ENCODE data around the gene TNRC18. TPM values are rescaled to one million over a fixed set of nuclear protein-coding genes. Genes with fewer than 3 reads are reported as not detected.

The TNRC18 gene
- total and polyA plus RNA-seq, 2 donors (not counting 1 experiment from before 2014, with no cell fraction given), result 17.8 to 75.0 TPM

DNA sequence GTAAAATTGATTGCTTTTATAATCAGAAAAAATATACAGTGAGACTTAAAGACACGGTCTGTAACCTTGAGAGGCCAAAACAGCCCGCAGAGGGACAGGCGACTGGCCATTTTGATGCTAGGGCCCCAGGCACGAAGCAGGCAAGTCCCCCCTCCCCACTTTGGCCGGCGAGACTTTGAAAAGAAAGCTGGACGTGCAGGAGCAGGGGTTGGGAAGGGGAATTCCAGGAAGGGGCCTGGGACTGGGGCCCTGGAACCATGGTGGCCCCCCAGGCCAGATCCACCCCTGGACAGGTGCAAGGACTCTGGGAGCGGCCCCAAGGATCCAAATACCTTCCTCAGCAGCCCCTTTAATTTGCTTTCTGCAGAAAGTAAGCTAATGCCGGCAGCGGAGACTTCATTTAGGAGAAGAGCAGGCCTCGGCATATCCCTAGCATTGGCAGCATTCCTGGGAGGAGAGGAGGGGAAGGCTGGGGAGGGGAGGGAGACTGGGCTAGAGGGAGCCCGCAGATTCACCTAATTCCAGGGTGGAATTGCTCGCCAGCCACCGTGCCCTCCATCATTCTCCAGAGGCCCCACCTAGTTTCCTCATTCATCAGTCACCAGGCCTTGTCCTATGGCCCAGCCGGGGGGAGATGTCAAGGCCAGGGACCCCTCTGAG lies 24.9 kb upstream of the TNRC18 start:
- TF ChIP-seq EZH2 (IDR thresholded peaks at IDR 0.05; ENCODE audit: borderline replicate concordance, insufficient read depth, low read depth, low read length, poor library complexity, severe bottlenecking), result no peak
- no peak for TF ChIP-seq CTCF (IDR thresholded peaks at IDR 0.05)
- Mint-ChIP-seq H3K4me1 (no peaks in the 10 kb centered on the region), H3K27me3 (no peaks in the 10 kb centered on the region), H3K4me3 (no peak overlapping the region), H3K27ac (no peak overlapping the region), H3K9me3 (ENCODE audit: insufficient read depth) (no peaks in the 10 kb centered on the region)
- CTCF ChIA-PET, result interaction anchor here (1.2 to 4.9 kb wide), 3 partner anchors 30 to 84 kb away, joined by 3 to 54 read pairs (median 42); no protein-coding TSS in a partner anchor
- Histone ChIP-seq H3K27me3 (replicated peaks in 1 of 4; ENCODE audit: control extremely low read depth in 1 of 4, control insufficient read depth in 3 of 4, insufficient read depth in 4 of 4, low read length in 3 of 4) (no peaks in the 10 kb centered on the region), H2AFZ (ENCODE audit: insufficient read depth, low read depth, low read length, poor library complexity, severe bottlenecking) (no peak overlapping the region), H3K36me3 (replicated peaks in 1 of 2; ENCODE audit: control extremely low read depth in 1 of 2, control insufficient read depth in 1 of 2, extremely low read depth in 1 of 2, insufficient read depth in 2 of 2, low read length in 1 of 2) (no peaks in the 10 kb centered on the region), H4K20me1 (ENCODE audit: control insufficient read depth, insufficient read depth, low read length, poor library complexity, severe bottlenecking) (no peaks in the 10 kb centered on the region), H3K79me2 (ENCODE audit: control insufficient read depth, insufficient read depth, low read length) (no peaks in the 10 kb centered on the region), H3K4me3 (ENCODE audit: control extremely low read depth in 1 of 5, extremely low read depth in 1 of 5, insufficient read depth in 1 of 5, low read depth in 2 of 5, low read length in 4 of 5) (no peak overlapping the region), H3K9me3 (ENCODE audit: control extremely low read depth in 1 of 3, control insufficient read depth in 2 of 3, insufficient read depth in 1 of 3, low read length in 2 of 3) (no peaks in the 10 kb centered on the region), H3K4me2 (replicated peaks; ENCODE audit: low read depth, low read length, poor library complexity, severe bottlenecking) (no peak overlapping the region), H3K9ac (ENCODE audit: low read length) (no peak overlapping the region), H3K4me1 (ENCODE audit: control insufficient read depth in 2 of 2, insufficient read depth in 2 of 2, low read length in 2 of 2) (no peaks in the 10 kb centered on the region), H3K27ac (ENCODE audit: low read length in 2 of 2) (no peak overlapping the region)
- POLR2A ChIA-PET, result interaction anchor here (0.5 to 0.6 kb wide), 2 partner anchors 121 to 320 kb away, joined by 3 to 5 read pairs; no protein-coding TSS in a partner anchor
- WGBS (ENCODE audit: insufficient coverage), result 98% methylated on average over 12 of the region's 15 CpGs
- ATAC-seq (ENCODE audit: low read depth), result no peak
- intact Hi-C loops (cut with micrococcal nuclease), result no loop called here
- no peak for DNase-seq

GRCh38 chr7:5445981-5446594 lies 22.5 kb upstream of the TNRC18 start:
- Mint-ChIP-seq H3K27me3 (no peaks in the 10 kb centered on the region), H3K9me3 (ENCODE audit: insufficient read depth) (no peaks in the 10 kb centered on the region), H3K27ac (no peak overlapping the region), H3K4me3 (no peak overlapping the region), H3K4me1 (peaks cover 3% of the 10 kb centered on the region)
- CTCF ChIA-PET, result interaction anchor here (0.5 to 0.8 kb wide), 2 partner anchors 60 to 113 kb away, joined by 3 read pairs; no protein-coding TSS in a partner anchor
- no peak overlapping the region for H3K27ac ChIP-seq (ENCODE audit: low read length in 2 of 2)
- H3K36me3 ChIP-seq (replicated peaks in 1 of 2; ENCODE audit: control extremely low read depth in 1 of 2, control insufficient read depth in 1 of 2, extremely low read depth in 1 of 2, insufficient read depth in 2 of 2, low read length in 1 of 2), result no peaks in the 10 kb centered on the region
- DNase-seq (no peak), ATAC-seq (ENCODE audit: low read depth) (no peak)
- H3K79me2 ChIP-seq (ENCODE audit: control insufficient read depth, insufficient read depth, low read length), result no peaks in the 10 kb centered on the region
- no peaks in the 10 kb centered on the region for H3K27me3 ChIP-seq (replicated peaks in 1 of 4; ENCODE audit: control extremely low read depth in 1 of 4, control insufficient read depth in 3 of 4, insufficient read depth in 4 of 4, low read length in 3 of 4)
- H3K4me3 ChIP-seq (ENCODE audit: control extremely low read depth in 1 of 5, extremely low read depth in 1 of 5, insufficient read depth in 1 of 5, low read depth in 2 of 5, low read length in 4 of 5), result no peak overlapping the region
- TF ChIP-seq CTCF (IDR thresholded peaks at IDR 0.05) (no peak), EZH2 (IDR thresholded peaks at IDR 0.05; ENCODE audit: borderline replicate concordance, insufficient read depth, low read depth, low read length, poor library complexity, severe bottlenecking) (no peak)
- peaks cover 0 to 2% of the 10 kb centered on the region in 2 donors for H3K4me1 ChIP-seq (ENCODE audit: control insufficient read depth in 2 of 2, insufficient read depth in 2 of 2, low read length in 2 of 2)
- POLR2A ChIA-PET, result no interaction called here
- no peaks in the 10 kb centered on the region for H3K9me3 ChIP-seq (ENCODE audit: control extremely low read depth in 1 of 3, control insufficient read depth in 2 of 3, insufficient read depth in 1 of 3, low read length in 2 of 3)
- no peak overlapping the region for H3K4me2 ChIP-seq (replicated peaks; ENCODE audit: low read depth, low read length, poor library complexity, severe bottlenecking)
- H2AFZ ChIP-seq (ENCODE audit: insufficient read depth, low read depth, low read length, poor library complexity, severe bottlenecking), result no peak overlapping the region
- H3K9ac ChIP-seq (ENCODE audit: low read length), result no peak overlapping the region
- intact Hi-C loops (cut with micrococcal nuclease), result no loop called here
- 90% methylated on average over 17 of the region's 19 CpGs for WGBS (ENCODE audit: insufficient coverage)
- H4K20me1 ChIP-seq (ENCODE audit: control insufficient read depth, insufficient read depth, low read length, poor library complexity, severe bottlenecking), result no peaks in the 10 kb centered on the region

Measured in B cell (primary cell).